ENCODE data around the gene CARM1. TPM values are rescaled to one million over a fixed set of nuclear protein-coding genes. Genes with fewer than 3 reads are reported as not detected.
A peak's percentile ranks its signal among the peaks of the same experiment; 100 is the strongest.

Gene CARM1
- total RNA-seq, 1 experiment from 2014 or later, result 24.2 TPM

DNA sequence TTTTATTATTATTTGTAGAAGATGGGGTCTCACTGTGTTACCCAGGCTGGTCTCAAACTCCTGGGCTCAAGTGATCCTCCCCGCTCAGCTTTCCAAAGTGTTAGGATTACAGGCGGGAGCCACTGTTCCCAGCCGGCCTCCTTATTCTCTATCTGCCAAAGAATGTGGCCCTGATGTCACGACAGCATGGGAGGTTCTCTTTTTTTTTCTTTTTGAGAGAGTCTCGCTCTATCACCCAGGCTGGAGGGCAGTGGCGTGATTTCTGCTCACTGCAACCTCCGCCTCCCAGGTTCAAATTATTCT lies 23.5 kb downstream of the CARM1 start:
- no peaks in the 10 kb centered on the region for H3K27me3 ChIP-seq (replicated peaks)
- no peak overlapping the region for H3K4me3 ChIP-seq
- no peak overlapping the region for H3K27ac ChIP-seq
- no peaks in the 10 kb centered on the region for H3K9me3 ChIP-seq (replicated peaks)
- H3K36me3 ChIP-seq, result no peaks in the 10 kb centered on the region
- no peak for DNase-seq (ENCODE audit: low read depth in 1 of 2, low spot score in 2 of 2)
- H3K4me1 ChIP-seq (replicated peaks), result no peaks in the 10 kb centered on the region

DNA sequence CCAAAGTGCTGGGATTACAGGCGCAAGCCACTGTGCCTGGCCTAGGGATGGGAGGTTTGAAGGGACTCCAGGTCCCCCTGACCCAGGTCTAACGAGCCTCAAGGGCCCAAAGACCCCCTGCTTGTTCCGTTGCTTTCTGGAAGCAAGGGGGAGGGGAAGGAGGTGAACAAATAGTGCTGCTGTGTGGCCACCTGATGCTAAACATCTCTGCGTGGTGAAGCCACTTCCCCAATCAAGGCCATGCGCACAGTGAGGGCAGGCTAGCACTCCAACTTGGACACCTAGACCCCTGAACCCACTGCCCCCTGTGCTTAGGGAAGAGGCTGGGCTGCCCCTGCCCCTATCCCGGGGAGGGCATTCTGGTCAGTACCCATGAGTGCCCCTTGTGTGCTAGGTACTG lies 24.0 kb downstream of the CARM1 start:
- Histone ChIP-seq H3K9me3 (replicated peaks) (no peaks in the 10 kb centered on the region), H3K4me3 (no peak overlapping the region), H3K4me1 (replicated peaks) (no peaks in the 10 kb centered on the region), H3K36me3 (no peaks in the 10 kb centered on the region), H3K27ac (no peak overlapping the region), H3K27me3 (replicated peaks) (no peaks in the 10 kb centered on the region)
- DNase-seq (ENCODE audit: low read depth in 1 of 2, low spot score in 2 of 2), result no peak

DNA sequence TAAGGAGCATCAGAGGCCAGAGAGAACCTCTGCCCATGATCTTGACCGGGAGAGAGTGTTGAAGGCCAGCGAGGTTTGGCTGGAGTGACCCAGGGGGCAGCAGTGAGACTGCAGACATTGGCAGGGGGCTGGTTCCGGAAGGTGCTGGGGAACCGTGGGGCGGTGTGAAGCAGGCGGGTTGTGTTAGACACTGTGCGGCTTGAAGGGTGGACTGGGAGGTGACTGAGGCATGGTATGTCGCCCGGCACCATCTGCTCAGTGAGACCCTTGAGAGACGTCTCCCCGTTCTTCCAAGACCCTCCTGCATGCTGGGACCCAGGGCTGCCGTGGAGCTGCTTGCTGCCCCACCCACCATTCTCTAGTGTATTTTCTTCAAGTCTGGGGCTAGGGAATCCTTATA lies 24.6 kb downstream of the CARM1 start:
- H3K36me3 ChIP-seq, result no peaks in the 10 kb centered on the region
- no peak overlapping the region for H3K27ac ChIP-seq
- H3K9me3 ChIP-seq (replicated peaks), result no peaks in the 10 kb centered on the region
- no peak overlapping the region for H3K4me3 ChIP-seq
- DNase-seq (ENCODE audit: low read depth in 1 of 2, low spot score in 2 of 2), result no peak
- H3K27me3 ChIP-seq (replicated peaks), result no peaks in the 10 kb centered on the region
- H3K4me1 ChIP-seq (replicated peaks), result no peaks in the 10 kb centered on the region

DNA sequence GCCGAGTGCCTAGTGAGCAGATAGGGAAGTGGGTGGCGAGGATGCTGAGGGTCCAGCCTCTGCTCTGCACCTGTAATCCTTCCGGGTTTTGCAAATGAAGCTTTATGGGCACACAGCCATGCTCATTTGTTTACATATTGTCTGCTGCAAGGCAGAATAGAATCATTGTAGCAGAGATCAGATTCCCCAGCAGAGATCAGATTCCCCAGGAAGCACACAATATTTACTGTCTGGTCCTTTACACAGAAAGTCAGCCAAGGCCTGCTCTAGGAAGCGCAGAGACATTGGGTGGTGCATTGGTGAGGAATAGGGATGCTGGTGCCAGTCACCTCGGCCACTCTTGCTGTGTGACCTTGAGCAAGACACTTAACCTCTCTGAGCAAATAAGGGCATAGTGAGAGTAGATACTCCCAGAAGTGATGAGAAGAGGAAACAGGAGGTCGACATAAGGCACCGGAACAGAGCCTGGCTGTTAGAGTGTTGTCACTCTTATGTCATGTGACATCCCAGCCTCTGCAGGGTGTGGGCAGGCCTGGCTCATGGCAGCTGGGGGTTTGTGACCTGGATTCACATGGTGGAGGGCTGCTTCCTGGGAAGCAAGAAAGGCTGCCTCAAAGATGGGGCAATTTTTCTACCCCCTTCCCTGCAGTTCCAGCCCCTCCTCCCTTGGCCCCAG lies 25.6 kb downstream of the CARM1 start:
- no peak for DNase-seq (ENCODE audit: low read depth in 1 of 2, low spot score in 2 of 2)
- no peaks in the 10 kb centered on the region for H3K9me3 ChIP-seq (replicated peaks)
- no peaks in the 10 kb centered on the region for H3K4me1 ChIP-seq (replicated peaks)
- no peaks in the 10 kb centered on the region for H3K36me3 ChIP-seq
- H3K27ac ChIP-seq, result no peak overlapping the region
- H3K4me3 ChIP-seq, result no peak overlapping the region
- no peaks in the 10 kb centered on the region for H3K27me3 ChIP-seq (replicated peaks)

DNA sequence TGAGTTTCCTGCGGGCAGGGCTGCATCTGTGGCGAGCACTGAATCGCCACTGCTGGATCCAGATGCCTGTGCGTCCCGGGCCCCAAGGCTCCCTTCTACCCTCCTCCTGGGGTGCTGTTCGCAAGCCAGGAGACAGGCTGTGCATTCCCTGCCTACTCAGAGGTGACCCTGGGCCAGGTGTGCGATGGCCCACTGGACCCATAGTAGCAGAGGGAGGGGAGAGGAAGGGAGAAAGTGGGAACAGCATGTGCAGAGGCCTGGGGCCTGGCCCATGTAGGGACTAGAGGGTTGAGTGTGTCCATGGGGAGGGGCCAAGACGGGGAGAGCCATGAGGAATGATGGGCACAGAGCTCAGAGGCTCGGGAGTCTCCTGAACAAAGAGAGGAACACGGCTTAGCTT lies 27.3 kb downstream of the CARM1 start:
- Histone ChIP-seq H3K4me1 (replicated peaks) (no peaks in the 10 kb centered on the region), H3K4me3 (no peak overlapping the region), H3K36me3 (no peaks in the 10 kb centered on the region), H3K27me3 (replicated peaks) (no peaks in the 10 kb centered on the region), H3K27ac (no peak overlapping the region), H3K9me3 (replicated peaks) (no peaks in the 10 kb centered on the region)
- no peak for DNase-seq (ENCODE audit: low read depth in 1 of 2, low spot score in 2 of 2)

DNA sequence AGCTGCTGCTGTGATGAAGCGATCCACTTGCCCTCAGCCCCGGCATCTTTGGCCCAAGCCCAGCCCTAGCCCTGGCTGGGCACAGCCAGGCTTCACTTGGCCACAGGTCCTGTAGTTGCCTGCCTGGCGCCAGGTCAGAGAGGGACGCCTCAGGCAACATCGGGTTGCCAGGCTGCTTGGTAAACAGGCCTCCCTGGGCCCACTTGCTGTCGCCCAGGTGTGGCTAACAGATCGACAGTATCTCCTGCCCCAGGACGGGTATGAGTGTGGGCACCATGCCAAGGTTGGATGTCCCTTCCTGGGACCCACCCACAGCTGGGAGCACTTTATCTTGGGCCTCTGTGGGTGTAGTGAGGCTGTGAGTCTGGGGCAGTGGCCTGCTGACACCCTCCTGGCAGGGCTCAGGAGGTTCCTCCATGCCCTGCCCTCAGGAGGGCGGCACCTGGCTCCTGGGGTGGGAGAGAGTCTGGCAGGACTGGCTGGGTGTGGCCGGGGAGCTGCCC lies 27.8 kb downstream of the CARM1 start:
- Histone ChIP-seq H3K27me3 (replicated peaks) (no peaks in the 10 kb centered on the region), H3K4me1 (replicated peaks) (no peaks in the 10 kb centered on the region), H3K36me3 (no peaks in the 10 kb centered on the region), H3K4me3 (no peak overlapping the region), H3K9me3 (replicated peaks) (no peaks in the 10 kb centered on the region), H3K27ac (no peak overlapping the region)
- no peak for DNase-seq (ENCODE audit: low read depth in 1 of 2, low spot score in 2 of 2)

DNA sequence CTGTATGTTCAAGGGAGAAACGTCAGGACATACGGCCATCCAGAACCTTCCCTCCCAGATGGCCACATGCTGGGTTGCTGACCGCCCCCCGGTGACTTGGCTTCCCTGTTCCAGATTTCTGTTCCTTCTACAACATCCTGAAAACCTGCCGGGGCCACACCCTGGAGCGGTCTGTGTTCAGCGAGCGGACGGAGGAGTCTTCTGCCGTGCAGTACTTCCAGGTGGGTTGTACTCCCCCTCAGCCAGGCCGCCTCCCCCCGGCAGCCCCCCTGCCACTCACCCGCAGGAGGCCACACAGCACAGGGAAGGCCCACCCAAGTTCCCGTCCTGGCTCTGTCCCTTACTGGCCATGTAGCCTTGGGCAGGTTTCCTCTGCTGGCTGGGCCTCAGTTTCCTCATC lies 36.6 kb downstream of the CARM1 start:
- no peak overlapping the region for H3K27ac ChIP-seq
- H3K27me3 ChIP-seq (replicated peaks), result no peaks in the 10 kb centered on the region
- no peaks in the 10 kb centered on the region for H3K4me1 ChIP-seq (replicated peaks)
- peaks cover 23% of the 10 kb centered on the region for H3K36me3 ChIP-seq
- H3K9me3 ChIP-seq (replicated peaks), result no peaks in the 10 kb centered on the region
- no peak for DNase-seq (ENCODE audit: low read depth in 1 of 2, low spot score in 2 of 2)
- no peak overlapping the region for H3K4me3 ChIP-seq

DNA sequence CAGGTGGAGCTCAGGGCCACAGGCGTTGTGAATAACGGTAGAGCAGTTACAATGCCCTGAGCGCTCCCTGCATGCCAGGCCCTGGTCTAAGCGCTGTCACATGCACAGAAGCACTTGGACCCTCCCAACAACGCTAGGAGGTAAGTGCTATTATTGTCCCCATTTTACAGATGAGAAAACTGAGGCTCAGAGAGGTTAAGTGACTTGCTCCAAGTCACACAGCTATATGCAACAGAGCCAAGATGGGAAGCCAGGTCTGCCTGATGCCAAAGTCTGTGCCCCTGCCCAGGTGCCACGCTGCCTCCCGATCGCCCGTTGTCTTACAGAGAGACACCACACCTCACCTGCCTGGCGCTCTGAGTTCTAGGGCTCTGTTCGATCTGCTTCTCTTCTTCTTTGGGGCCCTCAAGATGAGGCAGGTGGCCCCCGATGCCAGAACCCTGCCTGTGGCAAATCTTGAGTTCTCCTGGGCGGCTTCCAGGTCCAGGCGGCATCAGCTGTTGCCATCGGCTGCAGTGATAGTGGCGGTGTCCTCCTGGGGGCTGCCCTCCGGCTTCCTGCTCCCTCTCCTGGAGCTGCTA lies 37.1 kb downstream of the CARM1 start:
- no peaks in the 10 kb centered on the region for H3K27me3 ChIP-seq (replicated peaks)
- H3K4me3 ChIP-seq, result no peak overlapping the region
- H3K27ac ChIP-seq, result no peak overlapping the region

DNA sequence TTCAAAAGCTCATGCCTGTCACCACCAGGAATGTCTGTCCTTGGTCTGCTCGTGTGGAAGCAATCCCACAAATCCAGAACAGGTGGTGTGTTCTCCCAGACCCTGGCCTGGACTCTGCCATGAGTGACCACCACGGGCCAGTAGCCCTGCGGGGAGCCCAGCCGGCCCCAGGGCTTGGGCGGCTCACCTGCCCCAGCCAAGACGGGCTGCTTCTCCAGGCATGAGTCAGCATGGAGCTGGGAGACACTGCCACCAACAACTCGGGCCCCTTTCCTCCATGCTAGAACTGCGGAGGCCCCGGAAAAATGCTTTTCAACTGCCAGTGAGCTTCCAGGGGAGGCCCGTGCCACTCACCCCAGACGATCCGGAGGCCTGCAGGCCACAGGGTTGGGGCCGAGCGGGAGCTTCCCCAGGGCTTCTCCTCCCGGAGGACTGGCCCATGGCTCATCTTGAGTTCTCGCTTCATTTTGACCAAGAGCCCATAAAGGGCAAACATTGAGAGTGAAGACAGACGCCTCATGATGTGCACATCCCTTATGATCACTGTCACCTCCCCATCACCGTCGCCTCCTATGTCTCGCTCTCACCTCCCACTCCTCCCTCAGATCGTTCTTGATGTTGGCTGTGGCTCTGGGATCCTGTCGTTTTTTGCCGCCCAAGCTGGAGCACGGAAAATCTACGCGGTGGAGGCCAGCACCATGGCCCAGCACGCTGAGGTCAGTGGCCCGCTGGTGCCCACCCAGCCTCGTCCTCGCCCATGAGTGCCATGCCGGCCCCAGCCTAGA lies 40.4 kb downstream of the CARM1 start:
- DNase-seq (ENCODE audit: low read depth in 1 of 2, low spot score in 2 of 2), result no peak
- H3K4me1 ChIP-seq (replicated peaks), result peaks cover 11% of the 10 kb centered on the region
- H3K9me3 ChIP-seq (replicated peaks), result no peaks in the 10 kb centered on the region
- no peak overlapping the region for H3K4me3 ChIP-seq
- no peak overlapping the region for H3K27ac ChIP-seq
- no peaks in the 10 kb centered on the region for H3K27me3 ChIP-seq (replicated peaks)
- H3K36me3 ChIP-seq, result peaks cover 43% of the 10 kb centered on the region

More for the DNA sequence above, 37.1 kb downstream of the CARM1 start:
- Histone ChIP-seq H3K36me3 (peaks cover 23% of the 10 kb centered on the region), H3K9me3 (replicated peaks) (no peaks in the 10 kb centered on the region), H3K4me1 (replicated peaks) (no peaks in the 10 kb centered on the region)
- DNase-seq (ENCODE audit: low read depth in 1 of 2, low spot score in 2 of 2), result no peak

DNA sequence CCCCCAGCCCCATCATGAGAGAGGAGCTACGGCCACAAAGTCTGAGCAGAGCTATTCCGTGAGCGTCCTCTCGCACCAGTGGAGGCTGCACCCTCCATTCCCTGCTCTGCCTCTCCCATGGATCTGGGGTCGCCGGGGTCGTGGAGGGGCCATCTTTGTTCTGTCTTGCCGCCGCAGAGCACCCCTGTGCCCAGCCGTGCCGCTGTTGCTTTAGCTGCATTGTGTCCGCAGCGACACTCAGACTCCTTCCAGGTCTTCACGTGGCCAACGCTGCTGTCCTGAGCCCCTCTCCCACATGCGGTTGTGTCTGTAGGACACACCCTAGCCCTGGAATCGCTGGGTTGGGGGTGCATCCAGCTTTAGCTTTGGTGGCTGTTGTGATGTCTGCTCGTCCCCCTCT lies 41.3 kb downstream of the CARM1 start:
- Histone ChIP-seq H3K36me3 (peaks cover 43% of the 10 kb centered on the region), H3K4me1 (replicated peaks) (peaks cover 11% of the 10 kb centered on the region), H3K9me3 (replicated peaks) (no peaks in the 10 kb centered on the region), H3K27ac (no peak overlapping the region), H3K27me3 (replicated peaks) (no peaks in the 10 kb centered on the region), H3K4me3 (no peak overlapping the region)
- DNase-seq (ENCODE audit: low read depth in 1 of 2, low spot score in 2 of 2), result no peak

DNA sequence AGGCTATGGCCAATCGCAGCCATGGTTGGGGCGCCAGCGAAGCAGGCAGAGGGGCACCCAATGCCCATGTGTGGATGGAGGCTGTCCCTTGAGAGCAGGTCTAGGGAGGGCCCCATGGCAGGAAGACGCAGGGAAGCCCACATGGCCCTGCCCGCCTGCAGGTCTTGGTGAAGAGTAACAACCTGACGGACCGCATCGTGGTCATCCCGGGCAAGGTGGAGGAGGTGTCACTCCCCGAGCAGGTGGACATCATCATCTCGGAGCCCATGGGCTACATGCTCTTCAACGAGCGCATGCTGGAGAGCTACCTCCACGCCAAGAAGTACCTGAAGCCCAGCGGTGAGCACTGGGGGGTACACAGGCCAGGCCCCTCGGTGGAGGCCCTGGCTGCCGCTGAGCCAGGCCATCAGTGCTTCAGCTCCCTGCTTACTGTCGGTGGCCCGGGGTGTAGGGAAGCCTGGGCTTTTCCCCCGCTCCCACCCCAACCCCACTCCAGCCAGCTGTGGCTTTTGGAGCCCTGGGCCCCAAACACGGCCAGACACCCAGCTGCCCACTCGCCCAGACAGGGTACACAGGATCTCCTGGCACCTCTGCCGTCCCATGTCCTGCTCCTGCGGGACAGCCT lies 42.5 kb downstream of the CARM1 start:
- H3K4me1 ChIP-seq (replicated peaks), result peaks cover 11% of the 10 kb centered on the region
- H3K9me3 ChIP-seq (replicated peaks), result no peaks in the 10 kb centered on the region
- DNase-seq (ENCODE audit: low read depth in 1 of 2, low spot score in 2 of 2), result no peak
- peaks cover 43% of the 10 kb centered on the region for H3K36me3 ChIP-seq
- H3K27ac ChIP-seq, result no peak overlapping the region
- no peaks in the 10 kb centered on the region for H3K27me3 ChIP-seq (replicated peaks)
- H3K4me3 ChIP-seq, result no peak overlapping the region

DNA sequence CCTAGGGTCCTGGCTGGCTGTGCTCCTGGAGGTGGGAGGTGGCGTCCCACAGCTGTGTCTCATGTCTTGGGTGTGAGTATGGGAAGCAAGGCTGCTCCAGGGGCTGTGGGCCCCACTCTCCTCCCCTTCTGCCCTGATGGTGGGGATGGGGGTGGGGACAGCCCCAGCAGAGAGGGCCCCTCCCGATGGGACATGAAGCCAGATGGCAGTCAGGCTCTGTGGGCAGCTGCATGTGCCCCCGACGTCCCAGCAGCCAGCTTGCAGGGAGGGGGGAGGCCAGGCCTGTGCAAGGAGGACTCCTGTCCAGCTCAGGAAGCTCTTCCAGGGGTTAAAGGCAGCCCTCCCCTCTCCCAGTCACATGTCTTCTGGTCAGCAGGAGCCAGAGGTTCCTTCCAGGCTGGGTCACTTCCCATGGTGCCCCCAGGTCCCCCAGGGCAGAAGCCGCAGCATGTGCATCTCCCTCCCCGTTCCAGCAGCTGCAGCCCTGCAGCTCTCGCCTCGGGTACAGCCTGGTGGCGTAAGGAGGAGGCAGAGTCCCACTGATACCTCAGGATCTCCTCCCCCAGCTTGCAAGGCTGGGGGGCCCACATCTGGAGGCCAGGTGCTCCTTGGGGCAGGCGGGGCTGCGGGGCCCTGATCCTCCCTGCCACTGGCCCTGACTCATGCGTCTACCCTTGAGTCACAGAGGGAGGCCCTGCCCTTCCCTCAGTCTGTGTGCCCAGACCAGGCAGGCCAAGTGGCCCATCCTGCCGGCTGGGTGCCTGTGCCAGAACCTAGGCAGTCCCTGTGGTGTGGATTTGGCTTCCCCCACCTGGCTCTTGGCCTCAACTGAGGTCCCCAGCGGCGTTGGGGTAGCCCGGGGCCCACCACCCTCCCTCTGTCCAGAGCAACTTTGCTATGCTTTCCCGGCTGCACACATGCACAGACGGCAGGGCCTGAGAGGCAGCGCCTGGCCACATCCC lies 44.1 kb downstream of the CARM1 start:
- H3K4me3 ChIP-seq, result no peak overlapping the region
- H3K4me1 ChIP-seq (replicated peaks), result peaks cover 11% of the 10 kb centered on the region
- no peak overlapping the region for H3K27ac ChIP-seq
- no peaks in the 10 kb centered on the region for H3K27me3 ChIP-seq (replicated peaks)
- no peaks in the 10 kb centered on the region for H3K9me3 ChIP-seq (replicated peaks)
- H3K36me3 ChIP-seq, result peaks cover 55% of the 10 kb centered on the region
- peak; percentile 36 to 69 for DNase-seq (ENCODE audit: low read depth in 1 of 2, low spot score in 2 of 2)

DNA sequence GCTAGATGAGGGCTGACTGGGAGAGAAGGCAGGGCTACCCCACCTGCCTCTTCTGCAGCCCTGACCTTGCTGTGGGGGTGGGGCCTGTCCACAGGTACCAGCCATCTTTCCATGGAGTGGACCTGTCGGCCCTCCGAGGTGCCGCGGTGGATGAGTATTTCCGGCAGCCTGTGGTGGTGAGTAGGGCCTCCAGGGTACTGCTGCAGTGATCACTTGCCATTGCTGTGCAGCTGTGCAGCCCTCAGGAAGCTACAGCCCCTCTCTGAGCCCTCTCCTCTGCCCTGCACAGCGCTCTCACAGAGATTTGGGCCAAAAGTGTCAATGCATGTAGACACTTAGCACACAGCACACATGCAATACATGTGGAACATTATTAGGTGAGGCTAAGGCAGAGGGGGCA lies 45.2 kb downstream of the CARM1 start:
- Histone ChIP-seq H3K27me3 (replicated peaks) (no peaks in the 10 kb centered on the region), H3K4me3 (no peak overlapping the region), H3K4me1 (replicated peaks) (peaks cover 11% of the 10 kb centered on the region), H3K9me3 (replicated peaks) (no peaks in the 10 kb centered on the region), H3K36me3 (peaks cover 65% of the 10 kb centered on the region), H3K27ac (no peak overlapping the region)
- DNase-seq (ENCODE audit: low read depth in 1 of 2, low spot score in 2 of 2), result no peak

Data from SJSA1 (cell line).